SK-N-SH treated with all-trans-retinoic acid at 6 μM for 48 hours (cell line): ENCODE measurements around the gene MUC5B.

Experiments used
- ARNTL ChIP-seq: fragments of 450-650 bp; formaldehyde crosslinking; IDR thresholded peaks from 2 replicates; pipeline ENCODE4 v1.5.0; 2020; ENCODE audit warnings: low read depth, mild to moderate bottlenecking, moderate library complexity, borderline replicate concordance
- BACH2 ChIP-seq: fragments of 250-450 bp; sonication (Bioruptor Pico); IDR thresholded peaks from 2 replicates; pipeline ENCODE4 v1.9.0; 2021; ENCODE audit warnings: mild to moderate bottlenecking, borderline replicate concordance
- CSDC2 ChIP-seq: fragments of 250-450 bp; sonication (Bioruptor Pico); IDR thresholded peaks from 2 replicates; pipeline ENCODE4 v1.5.0; 2020; ENCODE audit warnings: mild to moderate bottlenecking, moderate library complexity
- ESRRG ChIP-seq: fragments of 250-450 bp; sonication (Bioruptor Pico); IDR thresholded peaks from 2 replicates; pipeline ENCODE4 v1.6.1; 2021; ENCODE audit warnings: mild to moderate bottlenecking
- GLIS3 ChIP-seq: fragments of 250-450 bp; sonication (Bioruptor Pico); IDR thresholded peaks from 2 replicates; pipeline ENCODE4 v1.5.0; 2020; ENCODE audit warnings: mild to moderate bottlenecking, moderate library complexity
- OSR1 ChIP-seq: fragments of 250-450 bp; sonication (Bioruptor Pico); IDR thresholded peaks from 2 replicates; pipeline ENCODE4 v1.8.0; 2022; ENCODE audit warnings: moderate library complexity, mild to moderate bottlenecking, inconsistent platforms
- PPARA ChIP-seq: fragments of 250-450 bp; sonication (Bioruptor Pico); IDR thresholded peaks from 2 replicates; pipeline ENCODE4 v1.5.0; 2020; ENCODE audit warnings: mild to moderate bottlenecking, borderline replicate concordance
- ZFP3 ChIP-seq: fragments of 250-450 bp; sonication (Bioruptor Pico); IDR thresholded peaks from 2 replicates; pipeline ENCODE4 v1.5.0; 2020; ENCODE audit warnings: mild to moderate bottlenecking, moderate library complexity
- ZFP30 ChIP-seq: fragments of 450-650 bp; formaldehyde crosslinking; IDR thresholded peaks from 2 replicates; pipeline ENCODE4 v1.5.0; 2022; ENCODE audit warnings: mild to moderate bottlenecking, moderate library complexity
- ZNF70 ChIP-seq: fragments of 450-650 bp; formaldehyde crosslinking; IDR thresholded peaks from 2 replicates; pipeline ENCODE4 v1.5.0; 2020; ENCODE audit warnings: mild to moderate bottlenecking, moderate library complexity
- ZNF8 ChIP-seq: fragments of 450-650 bp; formaldehyde crosslinking; IDR thresholded peaks from 2 replicates; pipeline ENCODE4 v1.5.0; 2020; ENCODE audit warnings: mild to moderate bottlenecking, moderate library complexity
- TF ChIP-seq, protein P1 (sequence below): fragments of 250-450 bp; sonication (Bioruptor Pico); IDR thresholded peaks from 2 replicates; pipeline ENCODE4 v1.8.0; 2020; ENCODE audit warnings: mild to moderate bottlenecking, moderate library complexity, borderline replicate concordance
- TF ChIP-seq, protein P2 (sequence below): fragments of 250-450 bp; sonication (Bioruptor Pico); IDR thresholded peaks from 2 replicates; pipeline ENCODE4 v1.8.0; 2021; ENCODE audit warnings: low read depth, mild to moderate bottlenecking, moderate library complexity, borderline replicate concordance
- TF ChIP-seq, protein P3 (sequence below): fragments of 250-450 bp; sonication (Bioruptor Pico); IDR thresholded peaks from 2 replicates; pipeline ENCODE4 v1.5.1; 2020; ENCODE audit warnings: low read depth, mild to moderate bottlenecking, moderate library complexity

DNA sequence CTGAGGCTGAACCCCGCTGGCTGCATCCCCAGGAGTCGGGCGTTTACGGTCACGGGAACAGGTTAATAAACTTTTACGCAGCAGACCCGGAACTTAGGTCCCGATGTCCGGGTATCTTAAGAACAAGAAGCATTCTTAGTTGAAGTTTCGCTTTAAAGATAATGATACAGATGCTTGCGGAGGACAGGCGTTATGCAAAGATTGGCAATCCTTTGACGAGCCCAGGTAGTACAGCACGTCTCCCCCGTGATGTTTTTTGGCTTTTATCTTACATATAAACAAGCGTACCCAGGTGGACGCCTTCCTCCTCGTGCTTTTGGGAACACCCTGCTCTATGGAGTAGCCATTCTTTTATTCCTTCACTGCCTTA lies 87.4 kb downstream of the MUC5B start:
- TF ChIP-seq ARNTL (CRISPR knock-in tag): no peak
- no peak for TF ChIP-seq ZFP30
- no peak for TF ChIP-seq GLIS3 (CRISPR knock-in tag)
- TF ChIP-seq OSR1: no peak
- TF ChIP-seq CSDC2: no peak
- TF ChIP-seq, protein P1, sequence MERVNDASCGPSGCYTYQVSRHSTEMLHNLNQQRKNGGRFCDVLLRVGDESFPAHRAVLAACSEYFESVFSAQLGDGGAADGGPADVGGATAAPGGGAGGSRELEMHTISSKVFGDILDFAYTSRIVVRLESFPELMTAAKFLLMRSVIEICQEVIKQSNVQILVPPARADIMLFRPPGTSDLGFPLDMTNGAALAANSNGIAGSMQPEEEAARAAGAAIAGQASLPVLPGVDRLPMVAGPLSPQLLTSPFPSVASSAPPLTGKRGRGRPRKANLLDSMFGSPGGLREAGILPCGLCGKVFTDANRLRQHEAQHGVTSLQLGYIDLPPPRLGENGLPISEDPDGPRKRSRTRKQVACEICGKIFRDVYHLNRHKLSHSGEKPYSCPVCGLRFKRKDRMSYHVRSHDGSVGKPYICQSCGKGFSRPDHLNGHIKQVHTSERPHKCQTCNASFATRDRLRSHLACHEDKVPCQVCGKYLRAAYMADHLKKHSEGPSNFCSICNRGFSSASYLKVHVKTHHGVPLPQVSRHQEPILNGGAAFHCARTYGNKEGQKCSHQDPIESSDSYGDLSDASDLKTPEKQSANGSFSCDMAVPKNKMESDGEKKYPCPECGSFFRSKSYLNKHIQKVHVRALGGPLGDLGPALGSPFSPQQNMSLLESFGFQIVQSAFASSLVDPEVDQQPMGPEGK (CRISPR knock-in tag): no peak
- no peak for TF ChIP-seq ESRRG (CRISPR knock-in tag)
- no peak for TF ChIP-seq ZNF8
- no peak for TF ChIP-seq BACH2 (CRISPR knock-in tag)
- no peak for TF ChIP-seq PPARA (CRISPR knock-in tag)
- TF ChIP-seq, protein P2, sequence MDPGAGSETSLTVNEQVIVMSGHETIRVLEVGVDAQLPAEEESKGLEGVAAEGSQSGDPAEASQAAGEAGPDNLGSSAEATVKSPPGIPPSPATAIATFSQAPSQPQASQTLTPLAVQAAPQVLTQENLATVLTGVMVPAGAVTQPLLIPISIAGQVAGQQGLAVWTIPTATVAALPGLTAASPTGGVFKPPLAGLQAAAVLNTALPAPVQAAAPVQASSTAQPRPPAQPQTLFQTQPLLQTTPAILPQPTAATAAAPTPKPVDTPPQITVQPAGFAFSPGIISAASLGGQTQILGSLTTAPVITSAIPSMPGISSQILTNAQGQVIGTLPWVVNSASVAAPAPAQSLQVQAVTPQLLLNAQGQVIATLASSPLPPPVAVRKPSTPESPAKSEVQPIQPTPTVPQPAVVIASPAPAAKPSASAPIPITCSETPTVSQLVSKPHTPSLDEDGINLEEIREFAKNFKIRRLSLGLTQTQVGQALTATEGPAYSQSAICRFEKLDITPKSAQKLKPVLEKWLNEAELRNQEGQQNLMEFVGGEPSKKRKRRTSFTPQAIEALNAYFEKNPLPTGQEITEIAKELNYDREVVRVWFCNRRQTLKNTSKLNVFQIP (CRISPR knock-in tag): no peak
- no peak for TF ChIP-seq ZNF70
- TF ChIP-seq, protein P3, sequence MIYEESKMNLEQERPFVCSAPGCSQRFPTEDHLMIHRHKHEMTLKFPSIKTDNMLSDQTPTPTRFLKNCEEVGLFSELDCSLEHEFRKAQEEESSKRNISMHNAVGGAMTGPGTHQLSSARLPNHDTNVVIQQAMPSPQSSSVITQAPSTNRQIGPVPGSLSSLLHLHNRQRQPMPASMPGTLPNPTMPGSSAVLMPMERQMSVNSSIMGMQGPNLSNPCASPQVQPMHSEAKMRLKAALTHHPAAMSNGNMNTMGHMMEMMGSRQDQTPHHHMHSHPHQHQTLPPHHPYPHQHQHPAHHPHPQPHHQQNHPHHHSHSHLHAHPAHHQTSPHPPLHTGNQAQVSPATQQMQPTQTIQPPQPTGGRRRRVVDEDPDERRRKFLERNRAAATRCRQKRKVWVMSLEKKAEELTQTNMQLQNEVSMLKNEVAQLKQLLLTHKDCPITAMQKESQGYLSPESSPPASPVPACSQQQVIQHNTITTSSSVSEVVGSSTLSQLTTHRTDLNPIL (CRISPR knock-in tag): no peak
- no peak for TF ChIP-seq ZFP3 (CRISPR knock-in tag)
